HG02970 (cell line): ENCODE data around the gene SGCD.

ENCODE experiments used
- ATAC-seq: cut with Tn5 transposase; IDR thresholded peaks from one replicate; pipeline ENCODE4 v1.9.1; 2021; ENCODE audit warnings: mild to moderate bottlenecking, moderate library complexity, moderate number of reproducible peaks; ENCODE audit not compliant: unreplicated experiment, low FRiP score

SGCD gene

DNA sequence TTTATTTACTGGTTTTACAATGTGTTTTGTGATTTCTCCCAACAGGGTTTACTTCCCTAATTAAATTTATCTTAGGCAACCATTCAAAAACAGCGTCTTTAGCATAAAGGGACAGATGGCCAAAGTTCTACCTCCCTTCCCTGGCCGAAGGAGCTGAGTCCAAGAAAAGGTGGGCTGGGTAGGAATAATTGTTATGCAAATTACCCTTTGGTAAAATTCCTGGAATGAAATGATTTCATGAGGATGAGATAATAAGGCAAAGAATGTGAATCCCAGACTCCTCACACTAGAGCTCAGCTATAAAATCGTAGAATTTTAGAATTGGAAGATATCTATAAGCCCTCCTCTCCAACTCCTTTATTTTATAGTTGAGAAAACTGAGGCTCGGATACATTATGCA, 119.6 kb downstream of the SGCD start:
- no peak for ATAC-seq

DNA sequence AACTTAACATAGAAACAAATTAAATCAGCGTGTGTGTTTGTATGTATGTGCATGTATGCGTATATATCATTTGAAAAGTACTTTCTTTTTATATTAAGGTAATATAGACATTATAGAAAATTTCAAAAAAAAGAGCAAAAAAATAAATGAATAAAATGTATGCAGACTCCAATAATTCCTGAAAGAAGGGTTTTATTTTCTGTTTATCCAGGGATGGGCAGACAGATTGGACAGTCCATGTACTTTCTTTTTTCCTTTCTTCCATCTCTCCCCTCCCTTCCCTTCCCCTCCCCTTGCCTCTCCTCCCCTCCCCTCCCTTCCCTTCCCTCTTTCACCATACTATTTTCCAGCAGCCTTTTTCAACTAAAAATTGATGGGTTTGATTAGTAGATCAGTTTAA, 123.8 kb downstream of the SGCD start:
- ATAC-seq: no peak

DNA sequence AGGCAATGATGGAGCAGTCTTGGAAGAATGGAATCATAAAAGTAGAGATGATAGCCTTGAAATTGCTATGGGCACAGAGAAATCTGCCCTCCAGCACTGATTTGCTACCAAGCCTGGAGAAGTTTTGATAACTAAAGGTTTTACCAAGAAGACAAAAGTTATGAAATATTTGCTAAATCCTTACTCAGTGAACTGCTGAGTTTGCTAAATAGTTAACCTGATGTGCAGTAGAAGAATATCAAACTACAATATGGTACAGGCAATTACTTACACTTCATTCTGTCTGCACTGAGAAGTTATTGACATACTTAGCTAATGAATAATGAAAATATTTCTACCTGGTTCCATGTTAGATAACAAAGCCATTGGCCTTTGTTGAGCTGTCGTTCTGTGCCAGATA, 124.5 kb downstream of the SGCD start:
- no peak for ATAC-seq

DNA sequence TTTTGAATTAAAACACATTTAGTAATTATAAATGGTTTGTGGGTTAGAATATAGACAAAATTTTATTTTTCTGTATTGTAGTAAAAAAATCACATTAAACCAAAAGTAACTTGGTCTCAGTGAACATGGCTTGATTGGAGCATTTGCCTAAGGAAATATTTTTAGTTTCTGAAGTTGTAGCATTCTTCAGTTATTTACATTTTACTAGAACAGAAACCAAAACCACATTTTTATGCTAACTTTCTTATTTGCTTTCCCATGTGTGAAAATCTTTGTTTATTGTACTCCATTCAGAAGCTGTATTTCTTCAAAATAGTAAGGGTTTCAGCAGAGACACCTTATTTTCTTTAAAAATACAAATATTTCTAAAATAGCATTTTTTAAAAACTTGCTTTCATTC, 129.9 kb downstream of the SGCD start:
- ATAC-seq: no peak

DNA sequence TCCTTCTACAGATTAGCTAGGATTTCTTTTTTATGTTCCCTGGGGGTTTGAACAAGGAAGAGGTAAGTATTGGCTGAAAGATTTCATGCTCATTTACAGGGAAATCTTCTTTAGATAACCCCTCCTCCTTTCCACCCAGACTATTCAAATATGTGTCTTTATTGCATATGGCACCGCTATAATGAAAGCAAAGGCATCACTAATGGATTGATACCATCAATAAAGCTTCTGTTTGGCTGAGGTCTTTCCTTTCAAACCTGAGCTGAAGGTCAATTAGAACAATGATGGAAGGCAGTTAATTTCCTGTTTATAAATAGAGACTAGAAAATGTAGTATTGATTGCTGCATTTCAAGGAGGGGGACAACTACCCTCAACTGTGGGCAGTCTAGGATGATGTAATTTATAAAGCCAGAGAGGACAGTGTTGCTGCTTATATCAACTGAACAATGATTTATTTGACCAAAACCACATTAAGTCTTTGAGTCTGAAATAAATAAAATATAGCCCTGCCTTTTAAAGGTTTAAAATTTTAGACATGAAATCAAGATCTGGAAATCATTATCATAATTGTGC, 132.9 kb downstream of the SGCD start:
- no peak for ATAC-seq

DNA sequence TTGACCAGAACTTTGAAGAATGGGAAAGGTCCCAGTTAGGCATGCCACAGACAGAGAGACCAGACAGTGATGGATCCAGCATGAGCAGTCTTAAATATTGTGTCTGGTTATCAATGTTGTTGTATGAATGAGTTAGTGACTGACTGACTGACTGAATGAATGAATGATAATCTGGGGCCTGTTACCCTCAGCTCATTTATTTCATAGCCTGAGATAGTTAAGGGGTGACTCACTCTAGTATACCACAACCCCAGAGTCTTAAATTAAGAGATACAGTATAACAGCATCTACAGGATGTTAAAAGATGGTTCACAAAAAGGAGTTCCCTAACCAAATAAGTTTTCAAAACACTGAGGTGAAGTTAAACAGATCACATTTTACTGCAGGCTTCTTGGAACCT, 133.5 kb downstream of the SGCD start:
- no peak for ATAC-seq

DNA sequence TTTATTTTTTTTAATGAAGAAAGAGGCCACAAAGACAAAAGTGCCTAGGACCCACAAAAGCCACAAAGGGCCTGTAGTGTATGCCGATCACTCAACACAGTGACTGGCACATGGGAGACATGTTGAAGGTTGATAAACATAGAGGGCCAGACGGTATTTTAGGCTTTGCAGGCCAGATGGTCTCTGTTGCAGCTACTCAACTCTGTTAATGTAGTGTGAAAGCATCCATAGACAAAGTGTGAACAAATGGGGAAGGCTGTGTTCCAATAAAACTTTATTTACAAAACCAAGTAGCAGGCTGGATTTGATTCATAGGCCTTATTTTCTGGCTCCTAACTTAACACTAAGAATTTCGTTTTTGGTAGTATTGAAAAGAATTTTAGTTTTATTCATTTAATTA, 139.9 kb downstream of the SGCD start:
- no peak for ATAC-seq

DNA sequence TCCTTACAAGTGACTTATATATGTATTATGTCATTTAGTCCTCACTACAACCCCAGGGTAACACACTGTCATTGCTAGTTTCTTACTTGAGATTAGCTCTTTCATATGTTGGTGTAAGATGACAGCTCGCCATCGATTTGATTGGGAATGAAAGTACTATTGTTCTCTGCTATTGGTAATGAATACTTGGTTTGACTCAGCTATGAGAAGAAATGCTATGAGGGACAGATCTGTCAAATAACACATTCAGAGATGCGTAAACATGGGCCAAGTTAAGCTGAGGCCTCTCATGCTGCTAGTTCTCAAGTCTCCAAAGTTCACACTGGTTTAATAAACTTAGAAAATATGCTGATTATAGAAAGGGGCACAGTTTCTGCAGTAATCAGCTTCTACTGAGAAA, 142.7 kb downstream of the SGCD start:
- no peak for ATAC-seq

DNA sequence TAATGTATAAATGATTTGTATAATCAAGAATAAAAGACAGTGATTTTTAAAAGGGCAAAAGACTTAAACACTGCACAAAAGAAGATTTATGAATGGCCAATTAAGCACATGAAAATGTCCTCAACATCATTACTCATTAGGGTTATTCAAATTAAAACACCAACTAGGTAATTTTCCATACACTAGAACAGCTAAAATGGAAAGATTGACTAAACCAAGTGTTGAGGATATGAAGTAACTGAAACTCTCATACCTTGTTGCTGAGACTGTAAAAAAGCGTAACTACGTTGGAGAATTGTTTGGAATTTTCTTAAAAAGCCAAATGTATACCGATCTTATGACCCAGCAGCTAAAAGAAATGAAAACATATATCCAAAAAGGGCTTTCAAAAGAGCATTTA, 144.9 kb downstream of the SGCD start:
- ATAC-seq: no peak

DNA sequence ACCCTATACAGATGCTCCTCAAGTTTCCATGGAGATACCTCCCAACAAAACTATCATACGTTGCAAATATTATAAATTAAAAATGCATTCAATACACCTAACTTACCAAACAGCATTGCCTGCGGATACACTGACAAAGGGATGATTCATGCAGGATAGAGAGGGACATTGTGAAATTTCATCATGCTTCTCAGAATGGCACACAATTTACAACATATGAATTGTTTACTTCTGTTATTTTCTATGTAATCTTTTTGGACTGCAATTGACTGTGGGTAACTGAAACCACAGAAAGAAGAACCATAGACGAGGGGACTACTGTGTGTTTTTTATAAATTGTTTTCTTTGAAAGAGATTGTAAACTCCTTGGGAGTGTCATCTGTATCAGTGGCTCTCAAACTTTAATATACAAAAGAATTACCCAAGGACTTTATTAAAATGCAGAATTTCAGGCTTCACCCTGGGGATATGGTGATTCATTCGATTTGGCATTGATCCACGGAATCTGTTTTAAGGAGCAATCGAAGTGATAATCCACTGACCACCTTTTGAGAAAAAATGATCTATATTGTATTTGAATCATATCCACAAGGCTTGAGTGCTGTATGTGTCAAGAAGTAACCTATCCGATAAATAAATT, 146.4 kb downstream of the SGCD start:
- ATAC-seq: no peak

DNA sequence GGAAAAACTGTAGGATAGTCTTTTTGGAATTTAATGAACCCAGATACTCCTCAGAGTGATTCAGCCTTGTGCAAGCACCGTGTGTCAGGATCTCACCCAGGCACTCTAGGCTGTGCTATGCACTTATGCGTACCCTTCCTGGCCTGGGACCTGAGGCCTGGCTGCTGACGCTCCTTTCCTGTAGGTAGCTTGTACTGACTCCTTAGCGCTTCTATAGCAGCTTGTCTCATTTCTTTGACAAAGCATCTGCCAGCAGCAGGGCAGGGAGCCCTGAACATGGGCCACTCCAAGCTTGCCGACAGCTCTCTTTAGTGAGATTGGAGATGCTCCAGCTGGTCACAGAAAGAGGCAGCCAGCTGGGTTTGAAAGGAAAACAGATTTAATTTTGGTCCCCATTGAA, 147.3 kb downstream of the SGCD start:
- no peak for ATAC-seq

DNA sequence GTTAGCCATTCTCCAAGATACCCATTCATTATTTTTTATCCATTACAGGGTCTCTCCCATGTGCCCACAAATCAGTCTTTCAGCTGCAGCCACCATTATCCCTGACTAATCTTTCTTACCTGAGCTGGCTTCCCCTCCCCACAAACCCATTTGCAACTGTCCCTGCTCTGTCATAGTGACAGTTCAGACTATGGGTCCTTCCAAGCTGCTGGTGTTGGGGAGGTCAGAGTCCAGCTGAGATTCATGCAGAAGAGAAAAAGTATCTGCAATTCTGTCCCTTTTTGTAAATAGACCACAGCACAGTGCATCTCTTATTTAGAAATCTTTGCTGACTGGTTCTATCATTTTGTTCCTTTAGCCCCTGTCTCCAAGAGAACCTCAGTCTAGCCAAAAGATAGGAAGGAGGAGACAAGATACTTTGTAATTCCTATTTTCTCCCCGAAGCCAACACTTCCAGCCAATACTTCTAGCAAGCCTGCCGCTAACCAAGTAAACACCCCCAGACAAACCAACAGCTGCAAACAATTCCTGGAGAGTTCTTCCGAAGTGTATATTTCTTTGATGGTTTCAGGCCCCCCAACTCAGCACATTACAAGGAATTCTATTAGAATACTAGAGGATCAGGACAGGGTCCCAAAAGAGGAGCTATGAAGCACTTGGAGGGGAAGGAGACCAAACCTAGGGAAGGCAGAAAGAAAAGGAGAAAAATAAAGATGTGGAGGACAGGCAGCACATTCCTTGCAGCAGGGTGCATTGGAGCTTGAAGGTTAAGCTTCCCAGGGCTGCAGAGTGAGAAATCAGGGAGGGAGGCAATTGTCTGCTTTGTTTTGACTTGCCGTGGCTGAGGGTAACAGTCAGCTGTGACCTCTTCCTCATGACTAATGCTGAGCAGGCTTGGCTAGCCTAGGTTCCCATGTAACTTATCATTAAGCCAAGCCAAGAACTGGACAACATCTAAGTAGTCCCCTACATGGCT, 148.5 kb downstream of the SGCD start:
- no peak for ATAC-seq

DNA sequence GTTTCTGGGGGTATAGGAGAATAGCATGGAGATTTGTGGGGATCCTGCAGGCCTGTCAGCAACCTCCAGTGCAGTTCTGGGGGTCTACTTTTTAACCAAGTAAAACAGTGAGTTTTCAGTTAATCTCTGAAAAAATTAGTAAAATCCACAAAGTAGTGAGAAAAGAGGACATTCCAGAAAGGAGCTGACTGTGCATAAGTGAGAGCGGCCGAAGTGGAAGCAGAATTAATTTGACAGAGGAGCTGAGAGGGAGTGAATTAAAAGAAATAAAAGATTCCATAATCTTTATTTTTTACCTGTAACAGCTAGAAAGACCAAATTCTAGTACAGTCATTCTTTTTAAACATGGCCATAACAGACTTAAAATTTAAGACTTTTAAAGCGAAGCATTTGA, 149.2 kb downstream of the SGCD start:
- ATAC-seq: no peak

DNA sequence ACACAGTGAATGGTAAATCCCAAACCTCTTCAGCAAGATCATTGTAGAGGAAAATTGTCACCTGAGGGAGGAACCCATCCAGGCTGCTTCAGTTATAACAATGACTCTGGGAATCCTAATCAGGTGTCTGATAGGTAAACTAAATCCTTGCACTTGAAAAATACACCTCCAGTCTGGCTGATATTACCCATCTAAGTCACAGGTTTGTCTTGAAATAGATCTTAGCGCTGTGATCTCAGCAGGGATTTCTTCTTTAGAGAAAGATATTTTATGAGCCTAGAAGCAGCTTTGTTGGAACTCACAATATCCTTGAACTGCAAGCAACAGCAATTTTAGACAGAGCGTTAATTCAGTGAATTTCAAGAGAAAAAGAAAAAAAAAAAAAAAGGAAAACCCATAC, 149.7 kb downstream of the SGCD start:
- ATAC-seq: no peak

DNA sequence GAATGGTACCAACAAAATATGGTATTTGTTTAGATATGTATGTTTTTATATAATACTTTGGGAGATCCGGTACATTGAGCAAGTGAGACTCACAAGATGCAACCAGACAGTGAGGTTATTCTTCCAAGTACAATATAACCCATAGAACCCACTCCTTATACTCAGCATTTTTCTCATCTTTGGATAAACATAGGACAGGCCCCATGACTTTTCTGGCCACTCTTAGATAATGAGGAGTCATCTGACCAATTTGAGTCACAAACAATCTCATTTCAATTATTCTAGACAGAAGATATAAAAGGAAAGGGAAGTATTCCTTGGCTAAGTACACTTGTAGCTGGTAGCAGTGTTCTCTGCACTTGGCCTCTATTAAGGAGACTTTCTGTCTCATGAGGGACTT, 150.2 kb downstream of the SGCD start:
- no peak for ATAC-seq

DNA sequence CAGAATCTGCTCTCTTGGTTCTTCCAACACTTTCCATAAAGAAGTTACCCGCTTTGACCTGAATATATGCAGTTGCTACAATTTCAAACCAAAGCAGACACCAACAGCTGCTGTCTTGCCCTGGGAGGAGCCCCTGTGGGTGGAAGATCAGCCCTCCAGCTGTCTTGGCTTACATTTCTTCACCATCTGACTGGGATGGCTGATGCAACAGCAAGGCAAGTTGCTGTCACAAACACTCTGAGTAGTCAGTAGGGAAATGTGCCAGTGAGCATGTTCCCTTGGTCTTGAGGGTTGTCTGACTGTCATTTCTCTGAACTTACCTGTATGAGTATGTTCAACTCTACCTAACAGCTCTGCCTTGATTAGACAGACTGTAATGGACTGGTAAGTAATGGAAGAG, 152.9 kb downstream of the SGCD start:
- ATAC-seq: no peak

DNA sequence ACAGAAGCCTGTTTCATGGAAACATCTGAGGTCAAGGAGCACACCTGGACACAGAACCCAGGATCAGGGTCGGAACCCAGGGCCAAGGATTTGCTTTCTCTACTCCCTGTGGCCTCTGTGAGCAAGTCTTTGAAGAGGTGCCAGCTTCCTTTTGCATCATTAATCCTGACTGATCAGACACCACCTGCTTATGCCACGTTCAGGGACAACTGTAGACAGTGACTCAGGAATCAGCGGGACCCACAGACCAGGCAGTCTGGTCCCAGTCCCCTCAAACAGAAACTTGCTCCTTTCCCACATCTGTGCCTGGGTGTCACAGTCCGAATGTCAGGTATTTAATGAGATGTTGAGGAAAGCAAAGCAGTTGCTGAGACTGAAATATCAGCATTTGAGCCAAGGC, 154.8 kb downstream of the SGCD start:
- ATAC-seq: no peak

DNA sequence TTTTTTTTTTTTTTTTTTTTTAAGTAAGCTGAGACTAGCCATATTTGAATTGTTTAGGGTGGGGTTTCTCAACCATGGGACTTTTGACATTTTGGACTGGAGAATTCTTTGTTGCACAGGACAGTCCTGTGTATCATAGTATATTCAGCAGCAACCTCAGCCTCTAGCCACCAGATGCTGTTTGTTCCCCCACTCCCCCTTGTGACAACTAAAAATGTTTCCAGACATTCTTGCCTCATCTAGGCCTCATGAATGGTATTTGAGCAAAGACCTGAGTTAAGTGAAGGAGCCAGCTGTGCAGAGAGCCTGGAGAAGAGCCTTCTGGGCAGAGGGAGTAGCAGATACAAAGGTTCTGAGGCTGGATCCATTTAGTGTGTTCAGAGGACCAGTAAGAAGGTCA, 155.9 kb downstream of the SGCD start:
- ATAC-seq: no peak

DNA sequence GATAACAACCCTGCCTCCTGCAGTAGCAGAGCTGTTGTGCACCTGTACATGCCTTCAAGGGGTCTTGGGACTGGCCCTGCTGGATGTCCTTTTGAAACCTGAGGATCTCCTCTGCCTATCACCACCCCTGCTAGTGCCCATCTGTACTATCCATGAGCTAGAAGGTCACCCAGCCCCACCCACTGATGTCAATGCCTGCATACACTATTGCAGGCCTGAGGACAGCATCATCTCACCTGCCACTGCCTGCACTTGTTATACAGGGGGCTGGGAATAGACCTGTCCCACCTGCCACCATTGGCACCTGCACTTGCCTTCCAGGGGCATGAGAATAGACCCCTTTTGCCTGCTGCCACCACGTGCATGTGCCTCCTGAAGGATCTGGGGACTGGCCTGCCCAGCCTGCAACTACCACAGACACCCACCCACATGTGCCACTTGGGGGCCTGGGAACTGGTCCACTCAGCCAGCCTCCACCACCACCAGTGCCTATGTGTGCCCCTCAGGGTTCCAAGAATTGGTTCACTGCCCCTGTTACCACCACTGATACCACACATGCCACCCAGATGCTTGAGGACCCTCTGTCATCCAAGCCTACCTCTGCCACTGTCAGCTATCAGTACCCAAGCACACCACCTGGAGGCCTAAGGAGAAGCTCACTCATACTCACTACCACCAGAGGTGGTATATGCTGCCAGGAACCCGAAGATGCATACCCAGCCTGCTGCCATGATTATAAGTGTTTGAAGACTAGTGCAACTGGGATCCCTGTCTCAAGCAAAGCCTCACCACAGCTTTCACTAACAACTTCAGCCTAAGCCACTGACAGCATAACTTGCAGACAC, 159.7 kb downstream of the SGCD start:
- no peak for ATAC-seq

DNA sequence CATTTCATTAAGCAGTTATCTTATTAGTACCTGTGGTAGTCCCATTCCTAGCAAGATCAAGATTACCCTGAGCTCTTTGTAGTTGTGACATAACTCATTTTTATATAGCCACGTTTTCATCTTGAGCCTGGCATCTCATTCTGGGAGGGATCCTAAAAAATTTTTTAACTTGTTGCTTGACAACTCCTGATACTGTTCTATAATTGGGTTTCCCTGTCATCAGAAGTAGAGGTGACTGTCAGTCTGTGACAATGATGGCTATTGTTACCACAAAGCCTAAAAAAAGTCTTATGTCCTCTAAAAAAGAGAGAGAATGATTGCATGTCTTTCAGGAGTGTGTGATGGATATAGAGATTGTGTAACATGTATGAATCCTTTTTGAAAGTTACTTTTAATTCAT, 164.8 kb downstream of the SGCD start:
- ATAC-seq: no peak

DNA sequence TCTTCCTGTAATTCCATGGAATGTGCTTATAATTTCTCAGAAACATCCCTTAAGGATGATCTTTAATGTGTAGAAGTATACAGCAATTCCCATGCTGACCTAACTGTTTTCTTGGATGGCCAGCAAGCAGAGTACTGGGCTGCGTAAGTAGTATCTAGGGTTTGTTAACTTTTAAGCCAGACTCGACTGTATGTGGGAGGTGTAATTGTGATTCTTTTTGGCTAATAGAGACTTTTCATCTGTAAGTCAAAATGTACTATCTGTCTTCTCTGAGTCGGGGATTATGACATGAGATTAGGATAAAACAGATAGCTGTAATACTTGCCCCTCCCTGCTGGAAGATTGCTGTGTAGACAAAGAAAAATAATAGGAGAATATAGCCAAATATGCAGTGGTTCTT, 169.3 kb downstream of the SGCD start:
- ATAC-seq: no peak
